NCI-H748 (cell line): ENCODE results near the gene AKAP8L.
"Not testable (repeated sequence)": the region's sequence is repeated elsewhere in the genome, so short reads cannot be mapped to it uniquely, and the experiment has no call there.

Experiments
- DNase-seq: peaks from one replicate; lab custom pipeline; 2025; ENCODE audit not compliant: unreplicated experiment; lab: John Stamatoyannopoulos, UW

Gene AKAP8L

DNA sequence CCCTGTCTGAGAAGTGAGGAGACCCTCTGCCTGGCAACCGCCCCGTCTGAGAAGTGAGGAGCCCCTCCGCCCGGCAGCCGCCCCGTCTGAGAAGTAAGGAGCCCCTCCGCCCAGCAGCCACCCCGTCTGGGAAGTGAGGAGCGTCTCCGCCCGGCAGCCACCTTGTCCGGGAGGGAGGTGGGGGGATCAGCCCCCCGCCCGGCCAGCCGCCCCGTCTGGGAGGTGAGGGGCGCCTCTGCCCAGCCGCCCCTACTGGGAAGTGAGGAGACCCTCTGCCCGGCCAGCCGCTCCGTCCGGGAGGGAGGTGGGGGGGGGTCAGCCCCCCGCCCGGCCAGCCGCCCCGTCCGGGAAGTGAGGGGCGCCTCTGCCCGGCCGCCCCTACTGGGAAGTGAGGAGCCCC, 55.7 kb downstream of the AKAP8L start:
- DNase-seq: not testable (repeated sequence)

DNA sequence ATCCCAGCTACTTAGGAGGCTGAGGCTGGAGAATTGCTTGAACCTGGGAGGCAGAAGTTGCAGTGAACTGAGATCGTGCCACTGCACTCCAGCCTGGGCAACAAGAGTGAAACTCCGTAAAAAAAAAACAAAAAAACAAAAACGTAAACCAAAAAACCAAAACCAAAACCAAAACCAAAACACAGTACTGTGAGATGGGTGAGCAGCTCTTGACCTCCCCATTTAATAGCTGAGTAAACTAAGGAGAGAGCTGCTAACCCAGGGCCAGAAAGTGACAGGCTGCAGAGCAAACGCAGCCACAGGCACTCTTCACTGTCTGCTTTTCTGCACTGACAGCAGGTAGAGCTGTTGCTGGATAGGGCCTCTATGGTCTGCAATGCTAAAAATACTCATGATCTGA, 58.8 kb downstream of the AKAP8L start:
- DNase-seq: not testable (repeated sequence)

DNA sequence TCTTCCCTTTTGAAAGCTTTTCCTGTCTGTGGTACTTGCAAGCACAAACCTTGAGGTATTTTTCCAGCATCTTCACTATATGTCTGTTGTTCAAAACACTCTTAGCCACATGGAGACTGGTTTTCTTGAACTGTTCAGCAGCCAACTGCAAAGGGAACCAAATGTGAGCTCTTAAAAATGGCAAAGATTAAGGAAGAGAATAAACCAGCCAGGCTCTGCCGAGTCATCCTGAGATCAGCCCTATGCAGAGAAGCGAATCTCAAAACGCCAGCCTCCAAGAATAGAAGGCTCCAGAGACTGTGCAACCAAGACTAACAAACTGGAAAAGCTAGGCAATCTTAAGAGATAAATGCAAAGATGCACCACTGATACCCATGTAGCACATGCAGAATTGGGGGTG, 59.9 kb downstream of the AKAP8L start:
- DNase-seq: no peak

DNA sequence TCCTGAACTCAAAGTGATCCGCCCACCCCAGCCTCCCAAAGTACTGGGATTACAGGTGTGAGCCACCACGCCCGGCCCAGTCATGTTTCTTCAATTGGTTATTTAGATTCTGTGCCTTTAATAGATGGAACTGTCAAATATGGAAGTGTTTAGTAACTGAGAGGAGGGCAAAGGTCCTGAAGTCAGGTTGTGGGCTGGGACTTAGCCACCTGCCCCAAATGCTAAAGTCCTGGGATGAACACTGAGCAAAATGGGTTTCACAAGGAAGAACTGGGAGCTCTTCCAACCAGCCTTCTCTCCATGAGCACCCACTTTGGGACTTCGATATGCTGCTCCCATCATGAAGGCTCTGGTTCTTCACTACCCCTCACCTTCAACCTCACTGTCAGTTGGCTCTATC, 60.9 kb downstream of the AKAP8L start:
- no peak for DNase-seq

DNA sequence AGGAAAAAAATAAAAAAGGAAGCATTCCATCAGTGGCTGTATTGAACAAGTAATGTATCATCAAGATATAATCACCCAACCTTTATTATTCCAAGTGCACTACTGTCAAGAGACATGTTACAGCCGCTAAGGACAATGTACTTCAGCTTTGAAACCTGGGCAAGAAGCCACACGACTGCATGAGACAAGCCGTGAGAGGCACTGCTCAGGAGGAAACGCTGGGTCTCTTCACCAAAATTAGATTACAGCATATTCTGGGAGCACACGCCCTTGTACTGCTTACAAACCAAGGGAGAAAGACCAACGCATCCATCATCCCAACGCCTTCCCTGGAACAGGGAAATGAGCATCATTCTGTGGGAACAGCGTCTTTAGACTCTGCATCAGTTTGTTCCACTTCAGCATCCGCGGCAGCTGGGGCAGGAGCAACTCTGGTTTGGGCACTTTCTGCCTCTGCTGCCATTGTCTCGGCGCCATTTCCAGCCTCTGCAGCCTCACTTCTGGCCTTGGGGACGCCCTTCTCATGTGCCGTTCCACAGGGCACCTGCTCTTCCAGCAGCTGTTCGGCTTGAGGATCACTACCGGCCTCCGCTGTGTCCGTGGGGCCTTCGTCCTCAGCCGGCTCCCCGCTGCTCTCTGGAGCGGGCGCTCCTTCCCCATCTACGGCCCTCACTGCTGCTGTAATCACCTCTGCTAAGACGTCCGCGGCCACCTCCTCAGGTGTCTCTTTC, 64.1 kb downstream of the AKAP8L start:
- no peak for DNase-seq

DNA sequence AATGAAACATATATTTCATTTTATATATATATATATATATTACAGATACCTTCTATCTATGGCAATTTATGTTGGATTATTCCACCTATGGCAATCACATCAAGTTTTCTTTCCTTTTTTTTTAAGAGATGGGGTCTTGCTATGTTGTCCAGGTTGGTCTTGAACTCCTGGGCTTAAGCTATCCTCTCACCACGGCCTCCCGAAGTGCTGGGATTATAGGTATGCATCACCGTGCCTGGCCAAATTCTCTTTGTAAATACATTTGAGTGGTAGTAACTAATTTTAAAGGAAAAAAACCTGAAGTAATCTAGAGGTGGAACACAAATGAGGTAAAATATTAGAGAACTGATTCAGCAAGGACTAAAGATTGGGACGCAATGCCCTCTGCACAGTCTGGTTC, 64.9 kb downstream of the AKAP8L start:
- DNase-seq: no peak

DNA sequence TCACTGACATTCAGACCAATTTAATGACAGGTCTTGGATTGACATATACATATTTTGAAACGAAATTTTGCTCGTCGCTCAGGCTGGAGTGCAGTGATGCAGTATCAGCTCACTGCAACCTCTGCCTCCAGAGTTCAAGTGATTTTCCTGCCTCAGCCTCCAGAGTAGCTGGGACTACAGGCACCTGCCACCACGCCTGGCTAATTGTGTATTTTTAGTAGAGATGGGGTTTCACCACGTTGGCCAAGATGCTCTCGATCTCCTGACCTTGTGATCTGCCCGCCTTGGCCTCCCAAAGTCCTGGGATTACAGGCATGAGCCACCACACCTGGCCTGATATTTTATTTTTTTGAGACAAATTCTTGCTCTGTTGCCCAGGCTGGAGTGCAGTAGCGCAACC, 66.3 kb downstream of the AKAP8L start:
- DNase-seq: not testable (repeated sequence)

DNA sequence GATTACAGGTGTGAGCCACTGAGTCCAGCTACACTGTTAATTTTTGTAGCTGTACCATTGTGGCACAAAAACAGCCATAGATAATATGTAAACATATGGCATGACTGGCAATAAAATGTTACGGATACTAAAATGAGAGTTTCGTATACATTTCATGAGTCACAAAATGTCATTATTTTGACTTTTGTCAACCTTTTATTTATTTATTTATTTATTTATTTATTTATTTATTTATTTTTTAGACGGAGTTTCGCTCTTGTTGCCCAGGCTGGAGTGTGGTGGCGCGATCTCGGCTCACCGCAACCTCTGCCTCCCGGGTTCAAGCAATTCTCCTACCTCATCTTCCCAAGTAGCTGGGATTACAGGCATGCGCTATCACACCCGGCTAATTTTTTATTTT, 77.5 kb downstream of the AKAP8L start:
- DNase-seq: not testable (repeated sequence)

DNA sequence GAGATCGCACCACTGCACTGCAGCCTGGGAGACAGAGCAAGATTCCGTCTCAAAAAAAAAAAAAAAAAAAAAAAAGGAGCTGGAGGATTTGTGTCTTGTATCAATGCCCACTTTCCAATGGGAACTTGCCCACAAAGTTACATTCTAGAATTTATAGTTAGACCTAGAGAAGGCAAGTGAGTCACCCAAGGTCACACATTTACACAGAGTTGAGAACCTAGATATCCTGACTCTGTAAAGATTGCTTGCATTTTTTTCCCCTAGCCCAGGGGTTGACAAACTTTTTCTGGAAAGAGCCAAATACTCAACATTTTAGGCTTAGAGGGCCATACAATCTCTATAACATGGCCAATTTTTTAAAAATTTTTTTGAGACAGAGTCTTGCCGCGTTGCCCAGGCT, 78.7 kb downstream of the AKAP8L start:
- no peak for DNase-seq

DNA sequence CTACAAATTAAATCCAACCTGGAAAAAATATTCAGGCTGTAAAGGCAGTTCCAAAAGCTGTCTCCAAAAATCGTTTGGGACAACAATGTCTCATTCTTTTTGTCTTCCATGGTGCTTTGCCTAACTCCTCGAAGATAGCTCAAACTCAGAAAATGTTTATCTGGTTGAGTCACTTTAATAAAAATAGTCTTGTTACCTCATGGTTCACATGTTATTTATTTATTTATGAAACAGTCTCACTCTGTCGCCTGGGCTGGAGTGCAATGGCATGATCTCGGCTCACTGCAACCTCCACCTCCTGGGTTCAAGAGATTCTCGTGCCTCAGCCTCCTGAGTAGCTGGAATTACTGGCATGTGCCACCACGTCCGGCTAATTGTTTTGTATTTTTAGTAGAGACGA, 81.6 kb downstream of the AKAP8L start:
- no peak for DNase-seq

DNA sequence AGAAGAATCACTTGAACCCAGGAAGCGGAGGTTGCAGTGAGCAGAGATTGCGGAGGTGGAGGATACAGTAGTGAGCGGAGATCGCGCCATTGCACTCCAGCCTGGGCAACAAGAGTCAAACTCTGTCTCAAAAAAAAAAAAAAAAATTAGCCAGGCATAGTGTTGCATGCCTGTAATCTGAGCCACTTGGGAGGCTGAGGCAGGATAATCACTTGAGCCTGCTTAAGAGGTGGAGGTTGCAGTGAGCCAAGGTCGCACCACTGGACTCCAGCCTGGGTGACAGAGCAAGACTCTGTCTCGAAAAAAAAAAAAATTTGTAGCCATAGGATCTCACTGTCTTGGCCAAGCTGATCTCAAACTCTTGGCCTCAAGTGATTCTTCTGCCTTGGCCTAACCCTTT, 82.8 kb downstream of the AKAP8L start:
- not testable (repeated sequence) for DNase-seq

DNA sequence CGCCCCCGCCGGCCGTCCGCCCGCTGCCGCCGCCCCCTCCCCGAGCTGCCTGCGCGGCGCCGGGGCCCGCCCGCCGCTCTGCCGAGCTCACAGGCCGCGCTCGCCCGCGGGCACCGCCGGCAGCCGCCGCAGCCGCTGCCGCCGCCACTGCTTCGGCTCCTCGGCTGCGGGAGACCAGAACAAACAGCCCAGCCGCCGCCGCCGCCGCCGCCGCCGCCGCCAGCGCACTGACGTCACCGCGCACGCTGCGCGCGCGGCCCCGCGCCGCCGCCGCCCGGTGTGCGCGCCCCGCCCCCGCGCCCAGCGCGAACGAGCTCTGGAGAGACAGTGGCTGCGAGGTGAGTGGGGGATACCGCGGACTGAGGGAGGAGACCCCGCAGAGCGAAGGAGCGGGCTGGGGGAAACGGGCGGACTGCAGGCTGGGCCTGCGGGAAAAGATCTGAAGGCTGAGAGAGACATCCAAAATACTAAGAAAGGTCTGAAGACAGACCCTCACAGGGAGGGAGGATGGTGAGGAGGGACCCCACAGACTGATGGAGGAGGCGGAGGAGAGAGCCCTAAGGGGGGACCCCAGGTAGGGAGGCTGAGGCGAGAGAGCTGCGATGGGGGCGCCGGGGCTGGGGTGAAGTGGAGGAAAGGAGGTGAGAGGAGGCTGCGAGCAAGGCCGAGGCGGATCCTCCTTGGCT, 86.3 kb downstream of the AKAP8L start, which contains the start of gene BRD4:
Gene BRD4, minus strand, starts transcription at position 229 of the 686 bp plus-strand sequence. CDS start 59,440 bp downstream, outside the sequence.
- peak; percentile 67 for DNase-seq

DNA sequence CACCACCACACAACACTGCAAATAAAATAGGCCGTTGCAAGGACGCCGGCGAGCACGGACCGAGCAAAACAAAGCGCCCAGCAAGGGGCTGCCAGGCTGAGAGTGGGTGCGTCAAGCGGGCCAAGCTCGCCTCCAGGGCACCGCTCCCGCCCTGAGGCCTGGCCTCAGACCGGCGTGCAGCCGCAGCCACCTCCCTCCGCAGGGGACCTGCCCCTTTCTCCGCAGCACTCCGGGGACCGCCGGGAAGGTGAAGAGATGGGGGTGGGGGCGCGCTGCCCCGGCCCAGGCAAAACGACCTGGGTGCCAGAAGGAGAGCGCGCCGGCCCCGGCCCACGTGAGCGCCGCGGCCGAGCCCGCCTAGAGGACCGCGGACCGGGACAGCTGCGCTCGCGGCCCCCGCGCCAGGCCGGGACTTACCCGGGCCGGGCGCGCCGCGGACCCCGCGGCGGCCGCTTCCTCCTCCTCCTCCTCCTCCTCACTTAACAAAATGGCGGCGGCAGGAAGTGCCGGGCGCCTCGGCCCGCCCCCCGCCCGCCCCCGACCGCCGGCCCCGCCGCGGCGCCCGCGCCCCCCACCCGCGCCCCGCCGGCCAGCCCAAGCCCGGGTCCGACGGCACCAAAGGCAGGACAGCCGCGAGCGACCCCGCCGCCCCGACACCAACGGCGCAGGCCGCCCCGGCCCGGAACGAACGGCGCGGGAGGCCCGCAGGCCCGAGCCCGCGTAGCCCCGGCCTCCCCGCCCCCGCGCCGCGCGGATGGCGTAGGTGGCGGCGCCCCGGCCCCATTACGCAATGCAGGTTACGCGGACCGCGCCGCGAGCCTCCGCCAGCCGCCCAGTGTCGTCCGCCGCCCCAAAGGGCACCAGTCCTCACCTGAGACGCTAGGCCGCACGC, 87.1 kb downstream of the AKAP8L start:
- peak; percentile 44 for DNase-seq

DNA sequence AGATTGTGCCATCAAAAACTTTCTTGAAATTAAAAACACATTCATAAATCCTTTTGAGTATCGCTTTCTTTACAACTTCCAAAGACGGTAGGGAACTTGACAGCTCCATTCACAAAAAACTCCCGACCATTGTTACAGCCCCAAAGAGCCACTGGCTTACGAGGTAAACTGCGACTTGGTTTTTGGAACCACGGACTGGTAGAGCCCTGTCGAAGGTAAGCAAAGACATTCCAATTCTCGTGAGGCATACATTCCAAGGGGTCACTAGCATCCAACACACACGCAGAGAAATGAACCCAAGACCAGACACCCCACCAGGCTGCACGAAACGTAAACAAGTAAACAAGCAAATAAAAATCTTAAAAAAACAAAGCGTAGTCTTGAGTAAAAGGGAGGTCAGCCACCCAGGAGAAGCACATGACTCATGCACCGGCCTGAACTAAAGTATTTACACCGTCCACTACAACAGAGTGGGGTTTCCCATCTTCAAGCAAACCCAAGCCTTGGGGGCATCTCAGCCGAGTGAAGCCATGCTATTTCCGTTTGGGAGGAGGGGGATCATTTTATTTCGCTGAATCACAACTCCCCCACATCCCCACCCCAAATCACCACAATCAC, 87.9 kb downstream of the AKAP8L start:
- DNase-seq: no peak
